GM18867 (cell line): ENCODE measurements around the gene KCNB1.

Source experiments
- ATAC-seq: cut with Tn5 transposase; IDR thresholded peaks from one replicate; pipeline ENCODE4 v1.9.1; 2021; ENCODE audit warnings: mild to moderate bottlenecking, moderate library complexity; ENCODE audit not compliant: unreplicated experiment

The KCNB1 gene

GRCh38 chr20:49360242-49360968, 122.1 kb downstream of the KCNB1 start:
- no peak for ATAC-seq

GRCh38 chr20:49356676-49357075, 125.8 kb downstream of the KCNB1 start:
- no peak for ATAC-seq

GRCh38 chr20:49354673-49355072, 127.8 kb downstream of the KCNB1 start:
- no peak for ATAC-seq

GRCh38 chr20:49353348-49353747, 129.1 kb downstream of the KCNB1 start:
- no peak for ATAC-seq

- no peak for ATAC-seq
These were observed 129.7 kb downstream of the KCNB1 start for GRCh38 chr20:49352751-49353150.

- ATAC-seq: no peak
These were observed 130.7 kb downstream of the KCNB1 start for GRCh38 chr20:49351775-49352174.

- ATAC-seq: no peak
These were observed 132.7 kb downstream of the KCNB1 start for GRCh38 chr20:49349694-49350252.

GRCh38 chr20:49349078-49349477, 133.4 kb downstream of the KCNB1 start:
- ATAC-seq: no peak

- no peak for ATAC-seq
These were observed 133.9 kb downstream of the KCNB1 start for GRCh38 chr20:49348563-49348962.

- no peak for ATAC-seq
These were observed 135.3 kb downstream of the KCNB1 start for GRCh38 chr20:49347156-49347555.

GRCh38 chr20:49346682-49347081, 135.8 kb downstream of the KCNB1 start:
- no peak for ATAC-seq

GRCh38 chr20:49345524-49345923, 136.9 kb downstream of the KCNB1 start:
- no peak for ATAC-seq

- no peak for ATAC-seq
These were observed 137.5 kb downstream of the KCNB1 start for GRCh38 chr20:49344975-49345374.

- ATAC-seq: no peak
These were observed 138.3 kb downstream of the KCNB1 start for GRCh38 chr20:49344140-49344539.

GRCh38 chr20:49343246-49343645, 139.2 kb downstream of the KCNB1 start:
- ATAC-seq: no peak

- ATAC-seq: no peak
These were observed 142.1 kb downstream of the KCNB1 start for GRCh38 chr20:49340161-49340966.

- no peak for ATAC-seq
These were observed 143.3 kb downstream of the KCNB1 start for GRCh38 chr20:49339123-49339522.

- no peak for ATAC-seq
These were observed 144.4 kb downstream of the KCNB1 start for GRCh38 chr20:49338061-49338460.

GRCh38 chr20:49337357-49337756, 145.1 kb downstream of the KCNB1 start:
- no peak for ATAC-seq

- no peak for ATAC-seq
These were observed 145.7 kb downstream of the KCNB1 start for GRCh38 chr20:49336786-49337185.

GRCh38 chr20:49335476-49335875, 147.0 kb downstream of the KCNB1 start:
- no peak for ATAC-seq
